Rectal smooth muscle tissue (tissue), 1 donor: ENCODE results near the gene KAZN.
A peak's percentile ranks its signal among the peaks of the same experiment; 100 is the strongest.

Source experiments
- H3K27ac ChIP-seq: one replicate; pipeline ENCODE4 v1.7.0; 2013; ENCODE audit warnings: low read depth, low read length, inconsistent platforms
- H3K27me3 ChIP-seq: one replicate; pipeline ENCODE4 v1.7.0; 2013; ENCODE audit warnings: low read length; ENCODE audit not compliant: control insufficient read depth, insufficient read depth
- H3K36me3 ChIP-seq: one replicate; pipeline ENCODE4 v1.7.0; 2013; ENCODE audit warnings: low read length; ENCODE audit not compliant: control insufficient read depth, insufficient read depth
- H3K4me1 ChIP-seq: one replicate; pipeline ENCODE4 v1.7.0; 2013; ENCODE audit warnings: low read length; ENCODE audit not compliant: control insufficient read depth, insufficient read depth
- H3K4me3 ChIP-seq: one replicate; pipeline ENCODE4 v1.7.0; 2013; ENCODE audit warnings: low read length
- H3K9ac ChIP-seq: one replicate; pipeline ENCODE4 v1.7.0; 2013; ENCODE audit warnings: low read length

KAZN gene

DNA sequence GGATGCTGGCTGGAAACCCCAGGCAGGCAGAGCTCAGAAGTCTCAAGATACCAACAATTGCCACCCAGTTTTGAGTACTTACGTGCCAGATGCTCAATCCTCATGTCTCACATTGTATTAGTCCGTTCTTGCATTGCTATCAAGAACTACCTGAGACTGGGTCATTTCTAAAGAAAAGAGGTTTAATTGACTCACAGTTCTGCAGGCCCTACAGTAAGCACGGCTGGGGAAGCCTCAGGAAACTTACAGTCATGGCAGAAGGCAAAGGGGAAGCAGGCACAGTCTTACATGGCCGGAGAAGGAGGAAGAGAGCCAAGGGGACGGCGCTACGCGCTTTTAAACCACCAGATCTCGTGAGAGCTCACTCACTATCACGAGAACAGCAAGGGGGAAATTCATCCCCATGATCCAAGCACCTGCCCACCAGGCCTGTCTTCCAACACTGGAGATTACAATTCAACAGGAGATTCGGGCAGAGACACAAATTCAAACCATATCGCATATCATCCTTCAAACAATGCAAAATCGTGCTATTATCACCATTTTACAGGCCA lies 58.0 kb downstream of the KAZN start:
- Histone ChIP-seq H3K9ac (no peak overlapping the region), H3K4me3 (no peak overlapping the region), H3K27ac (no peak overlapping the region), H3K36me3 (no peaks in the 10 kb centered on the region), H3K27me3 (no peaks in the 10 kb centered on the region), H3K4me1 (no peaks in the 10 kb centered on the region)

DNA sequence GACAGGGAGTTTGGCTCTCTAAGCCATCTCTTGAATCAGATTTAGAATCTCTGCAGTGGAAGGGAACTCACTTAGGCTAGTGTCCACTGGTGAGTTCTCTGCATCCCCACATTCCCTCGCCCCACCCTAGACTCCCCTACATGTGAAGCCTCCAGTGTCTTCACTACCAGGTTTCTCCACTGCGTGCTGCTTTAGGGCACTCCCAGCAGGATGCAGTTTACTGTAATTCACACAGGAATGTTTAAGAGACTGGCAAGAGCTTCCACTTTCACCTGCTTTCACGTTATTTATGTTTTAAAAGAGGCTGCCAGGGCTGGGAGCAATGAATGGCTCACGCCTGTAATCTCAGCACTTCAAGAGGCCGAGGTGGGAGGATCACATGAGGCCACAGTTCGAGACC lies 60.2 kb downstream of the KAZN start:
- no peak overlapping the region for H3K9ac ChIP-seq

DNA sequence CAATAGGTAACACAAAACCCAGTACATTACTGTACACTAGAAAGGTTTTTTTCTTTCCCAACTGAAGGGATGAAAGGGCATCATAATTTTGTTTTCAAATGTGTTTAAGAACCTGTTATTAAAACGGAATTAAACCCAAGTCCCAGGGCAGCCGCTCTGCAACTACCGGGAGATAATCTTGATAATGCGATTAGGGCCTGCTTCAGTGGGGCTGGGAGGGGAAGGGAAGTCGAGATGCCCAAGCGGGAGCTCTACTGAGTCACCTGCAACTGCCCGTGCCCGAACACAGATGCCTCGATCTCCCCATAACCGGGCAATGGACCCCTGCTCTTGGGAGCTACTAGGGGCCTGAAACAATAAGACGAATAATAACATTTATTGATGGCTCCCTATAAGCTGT lies 61.4 kb downstream of the KAZN start:
- H3K36me3 ChIP-seq: no peaks in the 10 kb centered on the region
- no peaks in the 10 kb centered on the region for H3K27me3 ChIP-seq
- H3K27ac ChIP-seq: no peak overlapping the region
- no peak overlapping the region for H3K9ac ChIP-seq
- H3K4me3 ChIP-seq: no peak overlapping the region
- H3K4me1 ChIP-seq: no peaks in the 10 kb centered on the region

More for the DNA sequence above, 60.2 kb downstream of the KAZN start:
- H3K4me3 ChIP-seq: no peak overlapping the region
- no peak overlapping the region for H3K27ac ChIP-seq
- H3K36me3 ChIP-seq: no peaks in the 10 kb centered on the region
- H3K4me1 ChIP-seq: no peaks in the 10 kb centered on the region
- no peaks in the 10 kb centered on the region for H3K27me3 ChIP-seq

DNA sequence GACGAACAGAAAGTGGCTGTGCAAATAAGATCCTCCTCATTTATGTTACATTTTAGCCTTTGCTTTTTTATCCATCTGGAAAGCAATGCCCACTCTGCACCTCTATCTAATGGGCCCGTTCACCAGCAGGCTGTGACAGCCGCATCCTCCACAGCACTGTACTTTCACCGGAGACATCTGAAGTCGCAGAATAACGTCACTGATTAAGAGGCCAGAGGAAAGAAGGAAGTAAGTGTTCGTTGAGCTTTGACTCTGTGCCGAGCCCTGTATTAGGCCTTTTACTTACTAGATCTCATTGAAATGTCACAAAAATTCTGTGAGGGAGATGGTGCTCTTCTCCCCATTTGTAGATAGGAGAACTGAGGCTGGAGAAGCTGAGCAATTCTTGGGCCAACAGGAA lies 62.3 kb downstream of the KAZN start:
- Histone ChIP-seq H3K27ac (peak overlapping the region; percentile 16), H3K9ac (no peak overlapping the region), H3K4me1 (no peaks in the 10 kb centered on the region), H3K4me3 (no peak overlapping the region), H3K27me3 (no peaks in the 10 kb centered on the region), H3K36me3 (no peaks in the 10 kb centered on the region)

DNA sequence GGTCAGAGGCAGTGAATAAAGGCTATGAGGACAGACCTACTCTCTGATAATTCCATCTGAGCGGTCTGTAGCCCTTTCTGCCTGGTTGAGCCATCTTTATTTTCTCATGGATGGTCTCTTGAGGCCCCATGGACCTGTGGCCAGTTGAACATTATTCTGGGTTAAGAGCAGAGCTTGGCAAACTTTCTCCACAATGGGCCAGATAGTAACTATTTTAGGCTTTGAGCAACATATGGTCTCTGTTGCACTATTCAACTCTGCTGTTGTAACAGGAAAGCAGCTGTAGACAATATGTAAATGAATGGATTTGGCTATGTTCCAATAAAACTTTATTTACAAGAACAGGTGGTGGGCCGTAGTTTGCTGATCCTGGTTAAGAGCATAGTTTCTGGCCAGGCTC lies 62.7 kb downstream of the KAZN start:
- Histone ChIP-seq H3K27me3 (no peaks in the 10 kb centered on the region), H3K9ac (no peak overlapping the region), H3K36me3 (no peaks in the 10 kb centered on the region), H3K4me3 (no peak overlapping the region), H3K27ac (no peak overlapping the region), H3K4me1 (no peaks in the 10 kb centered on the region)

DNA sequence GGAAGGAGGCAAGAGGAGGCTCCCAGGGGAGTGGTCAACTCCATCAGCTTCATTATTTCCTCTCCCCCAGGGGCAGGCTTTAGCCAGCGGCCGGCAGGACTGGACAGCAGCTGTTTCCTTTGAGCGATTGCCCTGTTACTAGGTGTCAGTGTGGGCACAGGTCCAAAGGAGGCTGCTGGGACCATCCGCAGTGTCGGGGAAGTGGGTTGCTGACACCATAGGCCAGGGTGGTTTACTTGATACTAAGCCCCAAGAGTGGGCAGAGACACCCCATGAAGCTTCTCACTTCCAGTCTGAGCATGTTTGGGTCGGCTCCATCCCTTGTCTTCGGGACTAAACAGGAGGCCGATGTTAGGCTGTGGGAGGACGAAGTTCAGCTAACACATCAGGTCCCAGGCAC lies 63.6 kb downstream of the KAZN start:
- Histone ChIP-seq H3K27ac (no peak overlapping the region), H3K36me3 (no peaks in the 10 kb centered on the region), H3K9ac (no peak overlapping the region), H3K27me3 (no peaks in the 10 kb centered on the region), H3K4me3 (no peak overlapping the region), H3K4me1 (no peaks in the 10 kb centered on the region)

DNA sequence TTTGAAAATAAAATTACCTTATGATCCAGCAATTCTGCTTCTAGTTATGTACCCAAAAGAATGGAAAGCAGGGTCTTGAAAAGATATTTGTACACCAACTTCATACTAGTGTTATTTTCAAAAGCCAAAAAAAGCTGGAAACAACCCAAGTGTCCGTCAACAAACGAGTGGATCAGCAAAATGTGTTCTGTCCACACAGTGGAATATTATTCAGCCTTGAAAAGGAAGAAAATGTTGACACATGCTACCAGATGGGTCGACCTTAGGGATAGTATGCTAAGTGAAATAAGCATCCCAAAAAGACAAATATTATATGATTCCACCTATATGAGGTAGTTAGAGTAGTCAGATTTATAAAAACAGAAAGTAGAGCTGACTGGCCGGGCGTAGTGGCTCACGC lies 65.3 kb downstream of the KAZN start:
- Histone ChIP-seq H3K36me3 (no peaks in the 10 kb centered on the region), H3K27me3 (no peaks in the 10 kb centered on the region), H3K4me1 (no peaks in the 10 kb centered on the region), H3K9ac (no peak overlapping the region), H3K27ac (no peak overlapping the region), H3K4me3 (no peak overlapping the region)

DNA sequence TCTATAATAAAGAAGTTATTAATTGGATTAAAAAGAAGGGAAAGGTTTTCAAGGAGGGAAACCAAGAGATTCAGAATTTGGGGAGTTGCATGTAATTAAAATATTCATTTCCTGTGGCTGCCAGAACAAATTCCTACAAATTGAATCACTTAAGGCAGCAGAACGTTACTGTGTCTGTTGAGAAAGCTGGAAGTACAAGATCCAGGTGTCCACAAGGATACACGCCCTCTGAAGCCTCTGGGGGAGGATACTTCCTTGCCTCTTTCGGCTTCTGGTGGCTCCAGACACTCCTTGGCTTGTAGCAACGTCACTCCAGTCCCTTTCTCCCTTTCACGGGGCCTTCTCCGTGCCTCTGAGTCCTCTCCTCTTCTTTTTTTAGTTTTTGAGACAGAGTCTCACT lies 67.9 kb downstream of the KAZN start:
- H3K27ac ChIP-seq: peak overlapping the region; percentile 14
- H3K4me3 ChIP-seq: no peak overlapping the region
- H3K27me3 ChIP-seq: no peaks in the 10 kb centered on the region
- no peaks in the 10 kb centered on the region for H3K36me3 ChIP-seq
- no peak overlapping the region for H3K9ac ChIP-seq
- no peaks in the 10 kb centered on the region for H3K4me1 ChIP-seq

DNA sequence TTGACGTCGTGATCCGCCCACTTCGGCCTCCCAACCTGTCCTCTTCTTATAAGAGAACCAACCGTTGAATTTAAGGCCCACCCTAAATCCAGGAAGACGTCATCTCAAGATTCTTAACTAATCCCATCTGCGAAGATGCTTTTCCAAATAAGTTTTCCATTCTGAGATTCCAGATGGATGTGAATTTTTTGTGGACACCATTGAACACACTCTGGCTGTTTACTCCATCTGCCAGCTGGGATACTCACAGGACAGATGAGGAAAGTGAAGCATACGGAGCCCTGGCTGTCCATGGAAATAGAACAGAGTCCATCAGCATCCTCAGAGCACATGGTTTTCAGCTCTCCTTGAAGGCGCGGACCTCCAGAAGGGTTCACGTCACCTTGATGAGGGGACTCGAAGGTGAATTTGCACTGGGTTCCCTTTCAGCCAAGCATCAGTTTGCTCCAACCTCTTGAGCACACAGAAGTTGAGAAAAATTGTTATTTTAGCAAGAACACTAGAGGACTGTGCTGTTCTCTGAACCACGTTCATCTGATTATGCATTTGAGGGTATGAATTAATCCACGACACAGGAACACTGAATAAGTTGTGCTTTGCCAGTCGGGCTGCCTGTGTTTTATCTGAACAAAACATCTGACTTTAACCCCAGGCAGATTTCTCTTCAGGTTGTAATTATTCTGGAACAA lies 68.6 kb downstream of the KAZN start:
- H3K4me1 ChIP-seq: no peaks in the 10 kb centered on the region

DNA sequence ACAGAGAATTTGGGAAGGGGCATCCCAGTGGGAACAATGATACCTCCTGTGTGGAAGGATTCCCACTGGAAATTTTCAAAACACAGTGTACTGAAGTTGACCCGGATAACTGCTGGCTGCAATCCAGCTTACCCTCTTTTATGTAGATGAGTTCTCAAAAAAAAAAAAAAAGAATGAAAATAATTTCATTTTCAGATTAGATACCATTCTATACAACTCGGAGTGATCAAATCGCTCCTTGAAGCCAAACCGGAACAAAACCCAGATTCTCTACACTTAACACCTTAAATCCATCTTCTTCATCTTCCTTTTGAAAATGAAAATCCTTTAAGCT lies 69.1 kb downstream of the KAZN start:
- no peaks in the 10 kb centered on the region for H3K27me3 ChIP-seq
- H3K36me3 ChIP-seq: no peaks in the 10 kb centered on the region
- H3K9ac ChIP-seq: no peak overlapping the region
- no peak overlapping the region for H3K27ac ChIP-seq
- H3K4me1 ChIP-seq: no peaks in the 10 kb centered on the region
- no peak overlapping the region for H3K4me3 ChIP-seq

More for the DNA sequence above, 68.6 kb downstream of the KAZN start:
- H3K36me3 ChIP-seq: no peaks in the 10 kb centered on the region
- no peak overlapping the region for H3K4me3 ChIP-seq
- H3K9ac ChIP-seq: no peak overlapping the region
- peak overlapping the region; percentile 14 for H3K27ac ChIP-seq
- no peaks in the 10 kb centered on the region for H3K27me3 ChIP-seq

DNA sequence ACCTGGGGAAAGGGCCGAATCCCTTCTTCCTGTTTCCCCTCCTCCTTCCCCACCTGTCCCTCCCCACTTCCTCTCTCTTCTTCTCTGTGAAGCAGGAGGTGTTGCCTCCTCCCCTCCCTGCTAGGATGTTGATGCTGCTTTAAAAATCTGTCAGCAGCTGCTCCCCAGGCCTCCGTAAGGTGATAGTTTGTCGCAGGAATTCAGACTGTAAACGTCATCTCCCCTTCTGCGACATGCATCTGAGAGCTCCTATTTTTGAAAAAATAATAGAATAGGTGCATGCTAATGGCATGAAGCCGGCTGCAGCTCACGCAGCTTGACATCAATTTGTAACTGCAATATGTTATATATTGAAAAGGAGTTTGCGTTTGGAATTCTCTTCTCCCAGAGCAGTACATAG lies 70.1 kb downstream of the KAZN start:
- Histone ChIP-seq H3K4me1 (no peaks in the 10 kb centered on the region), H3K27me3 (no peaks in the 10 kb centered on the region), H3K4me3 (no peak overlapping the region), H3K9ac (no peak overlapping the region), H3K36me3 (no peaks in the 10 kb centered on the region), H3K27ac (no peak overlapping the region)

DNA sequence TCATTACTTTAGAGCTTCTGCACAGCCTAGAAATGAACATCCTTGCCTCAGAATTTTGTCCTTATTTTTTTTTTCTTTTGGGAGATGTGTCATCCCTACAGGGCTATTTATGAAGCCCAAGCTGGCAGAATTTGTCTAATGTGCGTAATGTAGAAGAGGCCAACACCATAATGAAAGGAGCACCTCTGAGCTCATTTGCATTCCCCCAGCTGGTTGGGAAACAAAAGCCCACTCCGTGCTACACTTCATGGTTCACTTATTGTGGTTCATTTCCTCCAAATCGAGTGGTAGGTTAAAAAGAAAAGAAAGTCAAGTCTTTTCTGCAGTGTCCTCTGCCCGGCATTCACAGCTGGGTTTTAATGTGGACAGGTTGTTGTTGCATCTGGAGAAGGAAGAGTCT lies 73.5 kb downstream of the KAZN start:
- H3K27ac ChIP-seq: no peak overlapping the region
- no peaks in the 10 kb centered on the region for H3K27me3 ChIP-seq
- H3K4me1 ChIP-seq: no peaks in the 10 kb centered on the region
- H3K9ac ChIP-seq: no peak overlapping the region
- H3K36me3 ChIP-seq: no peaks in the 10 kb centered on the region
- H3K4me3 ChIP-seq: no peak overlapping the region

DNA sequence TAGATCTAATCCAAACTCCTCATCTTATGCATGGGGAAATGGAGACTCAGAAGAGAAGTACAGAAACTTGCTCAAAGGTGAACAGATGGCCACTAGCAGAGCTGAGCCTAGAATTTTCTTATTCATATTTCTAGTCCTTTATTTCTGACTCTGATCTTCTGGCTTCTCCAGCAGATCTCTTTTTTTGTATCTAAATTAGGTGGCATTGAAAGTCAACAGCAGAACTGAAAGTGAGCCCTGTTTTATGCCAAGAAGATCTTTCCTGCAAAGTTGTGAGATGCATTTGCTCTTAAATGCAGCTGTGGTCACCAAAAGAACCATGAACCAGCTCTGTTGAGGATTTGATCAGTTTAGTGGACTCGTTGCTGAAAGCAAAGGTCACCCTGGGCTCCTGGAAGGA lies 75.5 kb downstream of the KAZN start:
- Histone ChIP-seq H3K9ac (no peak overlapping the region), H3K4me3 (no peak overlapping the region), H3K4me1 (no peaks in the 10 kb centered on the region), H3K36me3 (no peaks in the 10 kb centered on the region), H3K27me3 (no peaks in the 10 kb centered on the region), H3K27ac (no peak overlapping the region)
